OCI-LY7 (cell line): ENCODE results near the gene MACROD2. TPM values are rescaled to one million over a fixed set of nuclear protein-coding genes. Genes with fewer than 3 reads are reported as not detected.

Source experiments
- BruUV-seq: library from RNA; stranded (reverse); fragments of 400-500 nt; replicated peaks from 2 replicates; lab custom pipeline; 2021; lab: Mats Ljungman, UMichigan
- CTCF ChIA-PET: fragments of 300-600 bp; sonication (Branson Sonifier 250); formaldehyde crosslinking; loops from one replicate; lab custom pipeline; 2022; ENCODE audit warnings: antibody characterized with exemption; ENCODE audit not compliant: unreplicated experiment; lab: Charles Lee
- POLR2A ChIA-PET: fragments of 300-600 bp; sonication (Branson Sonifier 250); formaldehyde crosslinking; loops from one replicate; lab custom pipeline; 2022; ENCODE audit warnings: antibody characterized with exemption; lab: Charles Lee
- DNase-seq: peaks from one replicate; pipeline ENCODE4 v3.0.0-alpha.2; 2015; ENCODE audit warnings: low spot score
- H2AFZ ChIP-seq: fragments of 200-600 bp; sonication (generic), shearing (Covaris generic); 2 replicates; pipeline ENCODE4 v1.6.1; 2014; ENCODE audit warnings: mild to moderate bottlenecking, antibody characterized with exemption, low read length, moderate library complexity
- H3K27ac ChIP-seq: fragments of 200-600 bp; sonication (generic); 2 replicates; pipeline ENCODE4 v1.5.1; 2014; ENCODE audit warnings: mixed run types, low read depth, mild to moderate bottlenecking, moderate library complexity, low read length, inconsistent platforms; ENCODE audit not compliant: poor library complexity, severe bottlenecking
- H3K36me3 ChIP-seq: fragments of 200-600 bp; sonication (generic); 2 replicates; pipeline ENCODE4 v1.6.1; 2014; ENCODE audit warnings: mild to moderate bottlenecking, antibody characterized with exemption, low read length, moderate library complexity, mixed read lengths; ENCODE audit not compliant: insufficient read depth
- H3K4me1 ChIP-seq: fragments of 200-600 bp; sonication (generic); 2 replicates; pipeline ENCODE4 v1.5.1; 2014; ENCODE audit warnings: mild to moderate bottlenecking, low read length; ENCODE audit not compliant: insufficient read depth, poor library complexity, severe bottlenecking
- H3K4me2 ChIP-seq: fragments of 200-600 bp; sonication (generic); 2 replicates; pipeline ENCODE4 v1.6.1; 2014; ENCODE audit warnings: mild to moderate bottlenecking, low read length
- H3K4me3 ChIP-seq: fragments of 200-600 bp; sonication (generic); 2 replicates; pipeline ENCODE4 v1.5.1; 2014; ENCODE audit warnings: mild to moderate bottlenecking, low read depth, low read length; ENCODE audit not compliant: poor library complexity, severe bottlenecking
- H3K79me2 ChIP-seq: fragments of 200-600 bp; sonication (generic); 2 replicates; pipeline ENCODE4 v1.6.1; 2016; ENCODE audit warnings: low read depth, mild to moderate bottlenecking, low read length, moderate library complexity, mixed read lengths; ENCODE audit not compliant: insufficient read depth
- H3K9me2 ChIP-seq: fragments of 200-600 bp; sonication (generic); 2 replicates; pipeline ENCODE4 v1.6.1; 2016; ENCODE audit warnings: mild to moderate bottlenecking, low read length, mixed read lengths; ENCODE audit not compliant: insufficient read depth
- H3K9me3 ChIP-seq: fragments of 200-600 bp; sonication (generic); 2 replicates; pipeline ENCODE4 v1.6.1; 2014; ENCODE audit warnings: mild to moderate bottlenecking, mixed run types, low read length, mixed read lengths
- H4K20me1 ChIP-seq: fragments of 200-600 bp; sonication (generic); 2 replicates; pipeline ENCODE4 v1.6.1; 2014; ENCODE audit warnings: mild to moderate bottlenecking, antibody characterized with exemption, low read length, moderate library complexity, mixed read lengths; ENCODE audit not compliant: insufficient read depth
- CTCF ChIP-seq: fragments of 200-600 bp; sonication (generic); conservative IDR thresholded peaks from 2 replicates; pipeline ENCODE4 v1.5.1; 2014; ENCODE audit warnings: mild to moderate bottlenecking, antibody characterized with exemption, low read length, moderate library complexity, mixed read lengths
- EZH2phosphoT487 ChIP-seq: fragments of 200-600 bp; sonication (generic); IDR thresholded peaks from 2 replicates; pipeline ENCODE4 v1.6.1; 2018; ENCODE audit warnings: low read depth, borderline replicate concordance, mild to moderate bottlenecking, mixed run types, antibody characterized with exemption, low read length, moderate library complexity, mixed read lengths
- intact Hi-C: fragments of 100-400 bp; cut with micrococcal nuclease; formaldehyde crosslinking; loops from one replicate; pipeline ENCODE4 v1.10.0; 2022; ENCODE audit not compliant: unreplicated experiment
- total RNA-seq, 2 experiments: library from RNA; depleted of rRNA in 1 of 2; stranded (reverse); fragments of >200 nt in 1 of 2; shearing (Covaris generic) in 1 of 2; gene quantifications; 2 replicates each; pipeline ENCODE4 v1.2.3, GENCODE V29; 2014 to 2022

The MACROD2 gene
- total RNA-seq, 2 experiments from 2014 or later, result 0.09 to 4.5 TPM

- H3K4me1 ChIP-seq, result no peaks in the 10 kb centered on the region
- ChIA-PET POLR2A (interaction anchor here (0.6 to 1.6 kb wide), 2 partner anchors 14 to 21 kb away, joined by 3 to 7 read pairs; no protein-coding TSS in a partner anchor), CTCF (no interaction called here)
- H3K9me3 ChIP-seq, result no peaks in the 10 kb centered on the region
- no TSS peak for BruUV-seq
- H3K27ac ChIP-seq, result no peak overlapping the region
- H4K20me1 ChIP-seq, result no peaks in the 10 kb centered on the region
- intact Hi-C loops, result no loop called here
- no peaks in the 10 kb centered on the region for H3K36me3 ChIP-seq
- no peak for DNase-seq
- H3K9me2 ChIP-seq, result no peaks in the 10 kb centered on the region
- no peaks in the 10 kb centered on the region for H3K79me2 ChIP-seq
- TF ChIP-seq EZH2phosphoT487 (no peak), CTCF (no peak)
- H3K4me3 ChIP-seq, result no peak overlapping the region
- H2AFZ ChIP-seq, result no peak overlapping the region
- no peak overlapping the region for H3K4me2 ChIP-seq
Observed at GRCh38 chr20:15675813-15676484, 1680.6 kb downstream of the MACROD2 start.

GRCh38 chr20:15676815-15677214 is 1681.5 kb downstream of the MACROD2 start:
- Histone ChIP-seq H3K79me2 (no peaks in the 10 kb centered on the region), H3K4me3 (no peak overlapping the region), H4K20me1 (no peaks in the 10 kb centered on the region), H3K4me2 (no peak overlapping the region), H3K27ac (no peak overlapping the region), H3K36me3 (no peaks in the 10 kb centered on the region), H3K4me1 (no peaks in the 10 kb centered on the region), H3K9me3 (no peaks in the 10 kb centered on the region), H3K9me2 (no peaks in the 10 kb centered on the region), H2AFZ (no peak overlapping the region)
- intact Hi-C loops, result no loop called here
- CTCF ChIA-PET, result no interaction called here
- BruUV-seq, result no TSS peak
- DNase-seq, result no peak
- POLR2A ChIA-PET, result interaction anchor here (1.3 to 1.6 kb wide), 2 partner anchors 15 to 20 kb away, joined by 3 to 7 read pairs; no protein-coding TSS in a partner anchor
- TF ChIP-seq EZH2phosphoT487 (no peak), CTCF (no peak)

GRCh38 chr20:15682690-15683089 is 1687.4 kb downstream of the MACROD2 start:
- no peak for DNase-seq
- H3K36me3 ChIP-seq, result no peaks in the 10 kb centered on the region
- no peak for TF ChIP-seq CTCF
- no peak for TF ChIP-seq EZH2phosphoT487
- H3K79me2 ChIP-seq, result no peaks in the 10 kb centered on the region
- intact Hi-C loops, result no loop called here
- H3K4me1 ChIP-seq, result no peaks in the 10 kb centered on the region
- H3K4me3 ChIP-seq, result no peak overlapping the region
- H3K9me3 ChIP-seq, result no peaks in the 10 kb centered on the region
- no peak overlapping the region for H3K4me2 ChIP-seq
- H3K9me2 ChIP-seq, result no peaks in the 10 kb centered on the region
- ChIA-PET POLR2A (no interaction called here), CTCF (no interaction called here)
- BruUV-seq, result no TSS peak
- no peak overlapping the region for H2AFZ ChIP-seq
- no peak overlapping the region for H3K27ac ChIP-seq
- H4K20me1 ChIP-seq, result no peaks in the 10 kb centered on the region
